ENCODE data around the gene RAI1. TPM values are rescaled to one million over a fixed set of nuclear protein-coding genes. Genes with fewer than 3 reads are reported as not detected.
A peak's percentile ranks its signal among the peaks of the same experiment; 100 is the strongest.

Gene RAI1
- total RNA-seq, 2 experiments from 2014 or later, result 16.7 TPM

GRCh38 chr17:17779015-17779611 lies 97.9 kb downstream of the RAI1 start:
- Mint-ChIP-seq H3K4me1 (peaks cover 7% of the 10 kb centered on the region), H3K4me3 (no peak overlapping the region), H3K27me3 (peaks cover 9% of the 10 kb centered on the region), H3K27ac (no peak overlapping the region), H3K36me3 (ENCODE audit: low read depth) (no peaks in the 10 kb centered on the region), H3K9me3 (no peaks in the 10 kb centered on the region)
- POLR2A ChIA-PET, result interaction anchor here (0.6 kb wide), 1 partner anchor 85 kb away, joined by 3 read pairs; no protein-coding TSS in a partner anchor
- DNase-seq, result no peak
- CTCF ChIA-PET, result no interaction called here

GRCh38 chr17:17780922-17781590 lies 99.8 kb downstream of the RAI1 start:
- Mint-ChIP-seq H3K4me1 (peaks cover 9% of the 10 kb centered on the region), H3K4me3 (peak overlapping the region; percentile 33), H3K9me3 (no peaks in the 10 kb centered on the region), H3K27me3 (peaks cover 20% of the 10 kb centered on the region), H3K36me3 (ENCODE audit: low read depth) (no peaks in the 10 kb centered on the region), H3K27ac (no peak overlapping the region)
- no peak for DNase-seq
- CTCF ChIA-PET, result no interaction called here
- POLR2A ChIA-PET, result interaction anchor here (1.4 kb wide), 1 partner anchor 34 kb away, joined by 5 read pairs; no protein-coding TSS in a partner anchor

- no peak for DNase-seq
- CTCF ChIA-PET, result no interaction called here
- Mint-ChIP-seq H3K4me1 (peaks cover 9% of the 10 kb centered on the region), H3K36me3 (ENCODE audit: low read depth) (no peaks in the 10 kb centered on the region), H3K27ac (no peak overlapping the region), H3K27me3 (peaks cover 20% of the 10 kb centered on the region), H3K4me3 (peak overlapping the region; percentile 27), H3K9me3 (no peaks in the 10 kb centered on the region)
- POLR2A ChIA-PET, result interaction anchor here (1.4 kb wide), 1 partner anchor 35 kb away, joined by 5 read pairs; no protein-coding TSS in a partner anchor
These were observed 100.6 kb downstream of the RAI1 start for GRCh38 chr17:17781591-17782496.

GRCh38 chr17:17782523-17783115 lies 101.4 kb downstream of the RAI1 start:
- POLR2A ChIA-PET, result interaction anchor here (2.3 kb wide), 1 partner anchor 10 kb away, joined by 6 read pairs; no protein-coding TSS in a partner anchor
- peaks cover 9% of the 10 kb centered on the region for H3K4me1 Mint-ChIP-seq
- H3K4me3 Mint-ChIP-seq, result peak overlapping the region; percentile 67
- H3K27me3 Mint-ChIP-seq, result peaks cover 20% of the 10 kb centered on the region
- no peak overlapping the region for H3K27ac Mint-ChIP-seq
- DNase-seq, result no peak
- H3K36me3 Mint-ChIP-seq (ENCODE audit: low read depth), result no peaks in the 10 kb centered on the region
- no peaks in the 10 kb centered on the region for H3K9me3 Mint-ChIP-seq
- CTCF ChIA-PET, result interaction anchor here (0.8 kb wide), 1 partner anchor 11 kb away, joined by 4 read pairs; no protein-coding TSS in a partner anchor

- ChIA-PET POLR2A (interaction anchor here (2.1 to 2.3 kb wide), 2 partner anchors 9 to 32 kb away, joined by 5 to 6 read pairs; no protein-coding TSS in a partner anchor), CTCF (interaction anchor here (0.8 kb wide), 1 partner anchor 10 kb away, joined by 4 read pairs; no protein-coding TSS in a partner anchor)
- Mint-ChIP-seq H3K9me3 (no peaks in the 10 kb centered on the region), H3K36me3 (ENCODE audit: low read depth) (no peaks in the 10 kb centered on the region), H3K27ac (no peak overlapping the region), H3K27me3 (peaks cover 20% of the 10 kb centered on the region), H3K4me3 (peak overlapping the region; percentile 67), H3K4me1 (peaks cover 9% of the 10 kb centered on the region)
- peak; percentile 71 for DNase-seq
These were observed 102.0 kb downstream of the RAI1 start for GRCh38 chr17:17783116-17783824.

GRCh38 chr17:17783825-17784656 lies 102.8 kb downstream of the RAI1 start:
- Mint-ChIP-seq H3K4me3 (peak overlapping the region; percentile 61), H3K27me3 (peaks cover 20% of the 10 kb centered on the region), H3K27ac (no peak overlapping the region), H3K36me3 (ENCODE audit: low read depth) (no peaks in the 10 kb centered on the region), H3K9me3 (no peaks in the 10 kb centered on the region), H3K4me1 (peaks cover 9% of the 10 kb centered on the region)
- no peak for DNase-seq
- POLR2A ChIA-PET, result interaction anchor here (2.1 to 2.3 kb wide), 2 partner anchors 9 to 33 kb away, joined by 5 to 6 read pairs; no protein-coding TSS in a partner anchor
- CTCF ChIA-PET, result interaction anchor here (0.6 to 2.0 kb wide), 2 partner anchors 9 to 71 kb away, joined by 3 to 7 read pairs; no protein-coding TSS in a partner anchor

- no peaks in the 10 kb centered on the region for H3K9me3 Mint-ChIP-seq
- POLR2A ChIA-PET, result interaction anchor here (2.0 to 2.3 kb wide), 3 partner anchors 8 to 52 kb away, joined by 5 to 6 read pairs (median 6); partner anchors contain the start of gene SREBF1
These were observed 103.5 kb downstream of the RAI1 start for GRCh38 chr17:17784657-17785267.

GRCh38 chr17:17785407-17785806 lies 104.1 kb downstream of the RAI1 start:
- Mint-ChIP-seq H3K27ac (no peak overlapping the region), H3K4me3 (no peak overlapping the region), H3K9me3 (no peaks in the 10 kb centered on the region), H3K4me1 (peaks cover 9% of the 10 kb centered on the region), H3K27me3 (peaks cover 20% of the 10 kb centered on the region), H3K36me3 (ENCODE audit: low read depth) (no peaks in the 10 kb centered on the region)
- DNase-seq, result no peak
- ChIA-PET CTCF (interaction anchor here (0.6 to 2.0 kb wide), 3 partner anchors 10 to 248 kb away, joined by 3 to 7 read pairs (median 4); no protein-coding TSS in a partner anchor), POLR2A (interaction anchor here (2.0 to 2.1 kb wide), 2 partner anchors 34 to 51 kb away, joined by 5 to 6 read pairs; partner anchors contain the start of gene SREBF1)

More at GRCh38 chr17:17784657-17785267, 103.5 kb downstream of the RAI1 start:
- Mint-ChIP-seq H3K36me3 (ENCODE audit: low read depth) (no peaks in the 10 kb centered on the region), H3K4me3 (no peak overlapping the region), H3K27ac (no peak overlapping the region), H3K4me1 (peaks cover 9% of the 10 kb centered on the region), H3K27me3 (peaks cover 20% of the 10 kb centered on the region)
- CTCF ChIA-PET, result interaction anchor here (0.6 to 2.0 kb wide), 3 partner anchors 10 to 248 kb away, joined by 3 to 7 read pairs (median 3); no protein-coding TSS in a partner anchor
- peak; percentile 21 for DNase-seq

GRCh38 chr17:17786998-17787397 lies 105.7 kb downstream of the RAI1 start:
- CTCF ChIA-PET, result interaction anchor here (0.6 kb wide), 1 partner anchor 73 kb away, joined by 3 read pairs; no protein-coding TSS in a partner anchor
- POLR2A ChIA-PET, result interaction anchor here (2.0 kb wide), 1 partner anchor 50 kb away, joined by 6 read pairs; the partner anchor contains the start of gene SREBF1
- Mint-ChIP-seq H3K36me3 (ENCODE audit: low read depth) (no peaks in the 10 kb centered on the region), H3K9me3 (no peaks in the 10 kb centered on the region), H3K4me3 (no peak overlapping the region), H3K4me1 (peaks cover 12% of the 10 kb centered on the region), H3K27ac (no peak overlapping the region), H3K27me3 (peaks cover 13% of the 10 kb centered on the region)
- DNase-seq, result no peak

- Mint-ChIP-seq H3K9me3 (no peaks in the 10 kb centered on the region), H3K36me3 (ENCODE audit: low read depth) (no peaks in the 10 kb centered on the region), H3K27me3 (peaks cover 13% of the 10 kb centered on the region), H3K27ac (no peak overlapping the region), H3K4me3 (no peak overlapping the region), H3K4me1 (peaks cover 18% of the 10 kb centered on the region)
- no peak for DNase-seq
- POLR2A ChIA-PET, result no interaction called here
- CTCF ChIA-PET, result interaction anchor here (0.6 kb wide), 1 partner anchor 72 kb away, joined by 3 read pairs; no protein-coding TSS in a partner anchor
These were observed 106.3 kb downstream of the RAI1 start for GRCh38 chr17:17787568-17787967.
